ENCODE data around the gene MMP23B. TPM values are rescaled to one million over a fixed set of nuclear protein-coding genes. Genes with fewer than 3 reads are reported as not detected.
A peak's percentile ranks its signal among the peaks of the same experiment; 100 is the strongest.

MMP23B gene
- total RNA-seq, 1 donor from 2014 or later = 93.8 TPM

- H3K27me3 ChIP-seq (ENCODE audit: low read depth) = no peaks in the 10 kb centered on the region
- no peak for TF ChIP-seq CTCF (IDR thresholded peaks at IDR 0.05; ENCODE audit: borderline replicate concordance)
- peaks cover 32% of the 10 kb centered on the region for H3K4me1 ChIP-seq
- no peak overlapping the region for H3K4me3 ChIP-seq
- H3K27ac ChIP-seq (replicated peaks) = no peak overlapping the region
- intact Hi-C loops (cut with micrococcal nuclease) = no loop called here
- no peak for DNase-seq
- H3K9me3 ChIP-seq (replicated peaks) = no peaks in the 10 kb centered on the region
- no peaks in the 10 kb centered on the region for H3K36me3 ChIP-seq
Measured at GRCh38 chr1:1612104-1612400, 19.9 kb upstream of the MMP23B start.

- H3K4me1 ChIP-seq = peaks cover 39% of the 10 kb centered on the region
- TF ChIP-seq CTCF (IDR thresholded peaks at IDR 0.05; ENCODE audit: borderline replicate concordance) = no peak
- H3K36me3 ChIP-seq = peaks cover 9% of the 10 kb centered on the region
- H3K27ac ChIP-seq (replicated peaks) = peak overlapping the region; percentile 99
- no peak for DNase-seq
- H3K27me3 ChIP-seq (ENCODE audit: low read depth) = no peaks in the 10 kb centered on the region
- intact Hi-C loops (cut with micrococcal nuclease) = no loop called here
- H3K9me3 ChIP-seq (replicated peaks) = no peaks in the 10 kb centered on the region
- peak overlapping the region; percentile 82 for H3K4me3 ChIP-seq
Measured at GRCh38 chr1:1613509-1614082, 18.4 kb upstream of the MMP23B start.

GRCh38 chr1:1614204-1614953 is 17.6 kb upstream of the MMP23B start:
- H3K27ac ChIP-seq (replicated peaks) = peak overlapping the region; percentile 99
- peaks cover 41% of the 10 kb centered on the region for H3K4me1 ChIP-seq
- peaks cover 10% of the 10 kb centered on the region for H3K36me3 ChIP-seq
- H3K27me3 ChIP-seq (ENCODE audit: low read depth) = no peaks in the 10 kb centered on the region
- no peaks in the 10 kb centered on the region for H3K9me3 ChIP-seq (replicated peaks)
- intact Hi-C loops (cut with micrococcal nuclease) = no loop called here
- no peak for DNase-seq
- H3K4me3 ChIP-seq = peak overlapping the region; percentile 82
- TF ChIP-seq CTCF (IDR thresholded peaks at IDR 0.05; ENCODE audit: borderline replicate concordance) = no peak

GRCh38 chr1:1614954-1615255 is 17.1 kb upstream of the MMP23B start:
- DNase-seq = no peak
- Histone ChIP-seq H3K9me3 (replicated peaks) (no peaks in the 10 kb centered on the region), H3K36me3 (peaks cover 10% of the 10 kb centered on the region), H3K4me1 (peaks cover 46% of the 10 kb centered on the region), H3K27ac (replicated peaks) (peak overlapping the region; percentile 99), H3K27me3 (ENCODE audit: low read depth) (no peaks in the 10 kb centered on the region), H3K4me3 (peak overlapping the region; percentile 82)
- intact Hi-C loops (cut with micrococcal nuclease) = no loop called here
- TF ChIP-seq CTCF (IDR thresholded peaks at IDR 0.05; ENCODE audit: borderline replicate concordance) = no peak

- intact Hi-C loops (cut with micrococcal nuclease) = no loop called here
- H3K27ac ChIP-seq (replicated peaks) = peak within 1 kb of the TSS; percentile 99
- peaks cover 10% of the 10 kb centered on the region for H3K36me3 ChIP-seq
- peaks cover 52% of the 10 kb centered on the region for H3K4me1 ChIP-seq
- peak within 1 kb of the TSS; percentile 82 for H3K4me3 ChIP-seq
- no peaks in the 10 kb centered on the region for H3K27me3 ChIP-seq (ENCODE audit: low read depth)
- H3K9me3 ChIP-seq (replicated peaks) = no peaks in the 10 kb centered on the region
- no peak for TF ChIP-seq CTCF (IDR thresholded peaks at IDR 0.05; ENCODE audit: borderline replicate concordance)
- peak; percentile 95 for DNase-seq
Measured at GRCh38 chr1:1615256-1616044, 16.5 kb upstream of the MMP23B start, which contains the start of gene MIB2. Gene MIB2 (plus strand): TSS chr1:1615500. CDS start chr1:1623453, 7,953 bp downstream.

Measured in left ventricle myocardium inferior (tissue), 1 donor.